Esophagus squamous epithelium (tissue), 5 donors: ENCODE results near the gene KIAA0232. TPM values are rescaled to one million over a fixed set of nuclear protein-coding genes. Genes with fewer than 3 reads are reported as not detected.

Experiments
- DNase-seq: peaks from one replicate; lab custom pipeline; 2025; lab: John Stamatoyannopoulos, UW
- H3K27ac ChIP-seq, 4 donors: fragments of 200-600 bp; sonication (generic); one replicate each; pipeline ENCODE4 v1.5.1; 2016 to 2019; ENCODE audit warnings: mild to moderate bottlenecking in 1 of 4
- H3K27me3 ChIP-seq, 4 donors: fragments of 200-600 bp; sonication (generic); 1 replicate in 3 of 4; 2 replicates in 1 of 4; pipeline versions ENCODE4 v1.5.1 to v1.6.0; 2017 to 2021; ENCODE audit warnings: antibody characterized with exemption in 1 of 4
- H3K36me3 ChIP-seq, 3 donors: fragments of 200-600 bp; sonication (generic); one replicate each; pipeline ENCODE4 v1.5.1; 2016 to 2019
- H3K4me1 ChIP-seq, 3 donors: fragments of 200-600 bp; sonication (generic); one replicate each; pipeline ENCODE4 v1.5.1; 2017 to 2019
- H3K4me3 ChIP-seq, 4 donors: fragments of 200-600 bp; sonication (generic); 1 replicate in 3 of 4; 2 replicates in 1 of 4; pipeline ENCODE4 v1.5.1; 2016 to 2019; ENCODE audit warnings: mild to moderate bottlenecking in 2 of 4, moderate library complexity in 1 of 4
- H3K9me3 ChIP-seq, 3 donors: fragments of 200-600 bp; sonication (generic); one replicate each; pipeline ENCODE4 v1.5.1; 2016 to 2019
- CTCF ChIP-seq, 6 experiments: fragments of 450-650 bp in 4 of 6; fragments of 200-600 bp in 2 of 6; sonication (generic) in 2 of 6; IDR thresholded peaks; one replicate each; pipeline ENCODE4 v1.5.1; 2016 to 2019; ENCODE audit warnings: antibody characterized with exemption in 6 of 6, mild to moderate bottlenecking in 4 of 6, moderate library complexity in 4 of 6
- POLR2A ChIP-seq, 4 donors: fragments of 450-650 bp; IDR thresholded peaks; one replicate each; pipeline ENCODE4 v1.6.1; 2017; ENCODE audit warnings: antibody characterized with exemption in 4 of 4, mild to moderate bottlenecking in 4 of 4, moderate library complexity in 3 of 4
- WGBS, 2 donors: methylation state at CpG; one replicate each; pipeline ENCODE4 v1.1.5; 2018; 5-methylcytosine and 5-hydroxymethylcytosine counted together
- intact Hi-C: fragments of 100-400 bp; cut with DNase I; formaldehyde crosslinking; loops from one replicate; pipeline ENCODE4 v1.15.0; 2022
- total RNA-seq, 4 donors: library from RNA; depleted of rRNA; stranded (reverse); fragments of >200 nt; gene quantifications; one replicate each; pipeline ENCODE4 v1.1.0, GENCODE V29; 2016
- donor health status: DM: yes; HTN: yes; CAD: no.

The KIAA0232 gene
- total RNA-seq, 4 donors from 2014 or later, result 19.4 to 46.8 (median 35.0) TPM

GRCh38 chr4:6851962-6852361, 69.4 kb downstream of the KIAA0232 start:
- 88 to 95% methylated on average over 2 of the region's 2 CpGs for WGBS, 2 donors
- H3K4me3 ChIP-seq, result no peak overlapping the region
- intact Hi-C loops, result no loop called here

GRCh38 chr4:6852582-6852981, 70.1 kb downstream of the KIAA0232 start:
- peaks cover 0 to 19% (median 4%) of the 10 kb centered on the region in 3 donors for H3K4me1 ChIP-seq
- no peak overlapping the region for H3K27ac ChIP-seq
- TF ChIP-seq CTCF (IDR thresholded peaks at IDR 0.05) (no peak), POLR2A (IDR thresholded peaks at IDR 0.05) (no peak)
- no peaks in the 10 kb centered on the region for H3K27me3 ChIP-seq
- intact Hi-C loops, result no loop called here
- H3K9me3 ChIP-seq, result no peaks in the 10 kb centered on the region
- 0% methylated on average over 1 of the region's 1 CpG; no CpG with 5 or more reads in 1 of the 2 donors for WGBS, 2 donors
- peaks cover 0 to 69% (median 4%) of the 10 kb centered on the region in 3 donors for H3K36me3 ChIP-seq
- DNase-seq, result no peak
- no peak overlapping the region for H3K4me3 ChIP-seq

More at GRCh38 chr4:6851962-6852361, 69.4 kb downstream of the KIAA0232 start:
- DNase-seq, result no peak
- peaks cover 0 to 15% (median 4%) of the 10 kb centered on the region in 3 donors for H3K4me1 ChIP-seq
- H3K27ac ChIP-seq, result no peak overlapping the region
- no peaks in the 10 kb centered on the region for H3K9me3 ChIP-seq
- H3K27me3 ChIP-seq, result no peaks in the 10 kb centered on the region
- peaks cover 0 to 64% (median 0%) of the 10 kb centered on the region in 3 donors for H3K36me3 ChIP-seq
- TF ChIP-seq CTCF (IDR thresholded peaks at IDR 0.05) (no peak), POLR2A (IDR thresholded peaks at IDR 0.05) (no peak)

- H3K4me1 ChIP-seq, result peaks cover 0 to 19% (median 4%) of the 10 kb centered on the region in 3 donors
- DNase-seq, result no peak
- intact Hi-C loops, result no loop called here
Measured at GRCh38 chr4:6854098-6854744, 71.7 kb downstream of the KIAA0232 start.

GRCh38 chr4:6855692-6856297, 73.3 kb downstream of the KIAA0232 start:
- no peaks in the 10 kb centered on the region for H3K27me3 ChIP-seq
- TF ChIP-seq CTCF (IDR thresholded peaks at IDR 0.05) (no peak), POLR2A (IDR thresholded peaks at IDR 0.05) (no peak)
- peaks cover 3 to 69% (median 9%) of the 10 kb centered on the region in 3 donors for H3K36me3 ChIP-seq
- peaks cover 0 to 19% (median 4%) of the 10 kb centered on the region in 3 donors for H3K4me1 ChIP-seq
- H3K9me3 ChIP-seq, result no peaks in the 10 kb centered on the region
- H3K4me3 ChIP-seq, result no peak overlapping the region
- H3K27ac ChIP-seq, result peak overlapping the region in 3 of 4 donors; percentile 28 to 41 (median 30)
- 49 to 65% methylated on average over 11 of the region's 11 CpGs for WGBS, 2 donors
- intact Hi-C loops, result no loop called here
- DNase-seq, result no peak

More at GRCh38 chr4:6854098-6854744, 71.7 kb downstream of the KIAA0232 start:
- no peaks in the 10 kb centered on the region for H3K27me3 ChIP-seq
- H3K36me3 ChIP-seq, result peaks cover 0 to 69% (median 9%) of the 10 kb centered on the region in 3 donors
- no peak for TF ChIP-seq CTCF (IDR thresholded peaks at IDR 0.05)
- no peak for TF ChIP-seq POLR2A (IDR thresholded peaks at IDR 0.05)
- H3K9me3 ChIP-seq, result no peaks in the 10 kb centered on the region
- H3K27ac ChIP-seq, result no peak overlapping the region
- no peak overlapping the region for H3K4me3 ChIP-seq
- 77 to 87% methylated on average over 6 to 7 of the region's 7 CpGs for WGBS, 2 donors

- Histone ChIP-seq H3K4me3 (no peak overlapping the region), H3K27me3 (no peaks in the 10 kb centered on the region), H3K27ac (peak overlapping the region in 2 of 4 donors; percentile 28 to 30), H3K4me1 (peaks cover 0 to 19% (median 4%) of the 10 kb centered on the region in 3 donors), H3K36me3 (peaks cover 7 to 69% (median 13%) of the 10 kb centered on the region in 3 donors), H3K9me3 (no peaks in the 10 kb centered on the region)
- TF ChIP-seq CTCF (IDR thresholded peaks at IDR 0.05), result no peak
- TF ChIP-seq POLR2A (IDR thresholded peaks at IDR 0.05), result no peak
- no peak for DNase-seq
- WGBS, 2 donors, result 76 to 89% methylated on average over 2 of the region's 2 CpGs
- intact Hi-C loops, result no loop called here
Measured at GRCh38 chr4:6856391-6856790, 73.9 kb downstream of the KIAA0232 start.
